H1 (cell line): ENCODE data around the gene KCNIP3. TPM values are rescaled to one million over a fixed set of nuclear protein-coding genes. Genes with fewer than 3 reads are reported as not detected.

Experiments
- ASH2L ChIP-seq: fragments of 200-600, 300-600 bp; sonication (generic); IDR thresholded peaks from one replicate; pipeline ENCODE4 v1.7.1; 2017; ENCODE audit warnings: low read length
- CHD1 ChIP-seq: IDR thresholded peaks from 2 replicates; pipeline ENCODE4 v1.6.1; 2012; ENCODE audit warnings: low read depth, low read length, improper control_type of control experiment
- EGR1 ChIP-seq: IDR thresholded peaks from 2 replicates; pipeline ENCODE4 v1.6.1; 2011; ENCODE audit warnings: low read depth, low read length, borderline replicate concordance
- RAD21 ChIP-seq, 2 experiments: IDR thresholded peaks in 1 of 2; conservative IDR thresholded peaks in 1 of 2; 2 replicates each; pipeline ENCODE4 v1.6.1; 2011; ENCODE audit warnings: low read depth in 2 of 2, low read length in 2 of 2, improper control_type of control experiment in 1 of 2, inconsistent platforms in 1 of 2, mild to moderate bottlenecking in 1 of 2, moderate library complexity in 1 of 2
- RFX5 ChIP-seq: IDR thresholded peaks from 2 replicates; pipeline ENCODE4 v1.6.1; 2011; ENCODE audit warnings: low read depth, low read length, improper control_type of control experiment, borderline replicate concordance
- SIRT6 ChIP-seq: IDR thresholded peaks from one replicate; pipeline ENCODE4 v1.7.1; 2012; ENCODE audit warnings: low read length, inconsistent platforms
- TEAD4 ChIP-seq: IDR thresholded peaks from 2 replicates; pipeline ENCODE4 v1.6.1; 2012; ENCODE audit warnings: low read depth, low read length, inconsistent platforms, mixed read lengths
- polyA plus RNA-seq, 7 experiments: library from polyadenylated mRNA; depleted of rRNA in 3 of 7; stranded (reverse) in 5 of 7; unstranded in 2 of 7; fragments of >200 nt in 5 of 7; fragments of 200-250 nt in 2 of 7; gene quantifications; 1 replicate in 5 of 7; 2 replicates in 1 of 7; 4 replicates in 1 of 7; pipeline versions ENCODE4 v1.2.1 to v1.2.3, GENCODE V29; 2011 to 2013; ENCODE audit warnings: missing spikeins in 2 of 7, mixed read lengths in 2 of 7
- total RNA-seq: library from RNA; stranded (reverse); fragmentation: NEBNext Ultra II Directional; extraction: Animal tissue kit (Norgen Biotek cat#: 25700); gene quantifications from 2 replicates; pipeline ENCODE4 v1.2.1, GENCODE V29; 2021
- TF ChIP-seq, protein P1 (sequence below): fragments of 300-600 bp; sonication (generic); IDR thresholded peaks from 2 replicates; pipeline ENCODE4 v1.7.1; 2012; ENCODE audit warnings: low read length, moderate library complexity, mild to moderate bottlenecking, inconsistent platforms; ENCODE audit not compliant: insufficient replicate concordance

KCNIP3 gene
- total and polyA plus RNA-seq, 2 of the 8 experiments (the other 6 are each of a cell fraction or from before 2014, with no cell fraction given) = 0.33 to 1.9 TPM

DNA sequence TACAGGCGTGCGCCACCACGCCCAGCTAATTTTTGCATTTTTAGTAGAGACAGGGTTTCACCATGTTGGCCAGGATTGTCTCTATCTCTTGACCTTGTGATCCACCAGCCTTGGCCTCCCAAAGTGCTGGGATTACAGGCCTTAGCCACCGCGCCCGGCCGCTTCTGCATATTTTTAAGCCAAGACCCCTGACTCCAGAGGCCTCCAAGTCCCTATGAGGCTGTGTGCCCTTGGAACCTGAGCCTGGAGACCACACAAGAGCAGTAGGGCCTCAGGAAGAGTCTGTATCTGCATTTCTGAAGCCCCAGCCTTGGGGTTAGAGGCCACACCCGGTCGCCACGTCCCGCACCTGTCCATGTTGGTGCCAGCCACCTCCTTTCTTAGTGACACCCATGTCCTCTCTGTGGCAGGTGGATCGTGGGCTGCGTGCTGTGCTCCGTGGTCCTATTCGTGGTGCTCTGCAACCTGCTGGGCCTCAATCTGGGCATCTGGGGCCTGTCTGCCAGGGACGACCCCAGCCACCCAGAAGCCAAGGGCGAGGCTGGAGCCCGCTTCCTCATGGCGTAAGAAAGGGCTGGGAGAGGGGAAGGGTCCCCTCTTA is 17.6 kb upstream of the KCNIP3 start (continued):
- TF ChIP-seq, protein P1, sequence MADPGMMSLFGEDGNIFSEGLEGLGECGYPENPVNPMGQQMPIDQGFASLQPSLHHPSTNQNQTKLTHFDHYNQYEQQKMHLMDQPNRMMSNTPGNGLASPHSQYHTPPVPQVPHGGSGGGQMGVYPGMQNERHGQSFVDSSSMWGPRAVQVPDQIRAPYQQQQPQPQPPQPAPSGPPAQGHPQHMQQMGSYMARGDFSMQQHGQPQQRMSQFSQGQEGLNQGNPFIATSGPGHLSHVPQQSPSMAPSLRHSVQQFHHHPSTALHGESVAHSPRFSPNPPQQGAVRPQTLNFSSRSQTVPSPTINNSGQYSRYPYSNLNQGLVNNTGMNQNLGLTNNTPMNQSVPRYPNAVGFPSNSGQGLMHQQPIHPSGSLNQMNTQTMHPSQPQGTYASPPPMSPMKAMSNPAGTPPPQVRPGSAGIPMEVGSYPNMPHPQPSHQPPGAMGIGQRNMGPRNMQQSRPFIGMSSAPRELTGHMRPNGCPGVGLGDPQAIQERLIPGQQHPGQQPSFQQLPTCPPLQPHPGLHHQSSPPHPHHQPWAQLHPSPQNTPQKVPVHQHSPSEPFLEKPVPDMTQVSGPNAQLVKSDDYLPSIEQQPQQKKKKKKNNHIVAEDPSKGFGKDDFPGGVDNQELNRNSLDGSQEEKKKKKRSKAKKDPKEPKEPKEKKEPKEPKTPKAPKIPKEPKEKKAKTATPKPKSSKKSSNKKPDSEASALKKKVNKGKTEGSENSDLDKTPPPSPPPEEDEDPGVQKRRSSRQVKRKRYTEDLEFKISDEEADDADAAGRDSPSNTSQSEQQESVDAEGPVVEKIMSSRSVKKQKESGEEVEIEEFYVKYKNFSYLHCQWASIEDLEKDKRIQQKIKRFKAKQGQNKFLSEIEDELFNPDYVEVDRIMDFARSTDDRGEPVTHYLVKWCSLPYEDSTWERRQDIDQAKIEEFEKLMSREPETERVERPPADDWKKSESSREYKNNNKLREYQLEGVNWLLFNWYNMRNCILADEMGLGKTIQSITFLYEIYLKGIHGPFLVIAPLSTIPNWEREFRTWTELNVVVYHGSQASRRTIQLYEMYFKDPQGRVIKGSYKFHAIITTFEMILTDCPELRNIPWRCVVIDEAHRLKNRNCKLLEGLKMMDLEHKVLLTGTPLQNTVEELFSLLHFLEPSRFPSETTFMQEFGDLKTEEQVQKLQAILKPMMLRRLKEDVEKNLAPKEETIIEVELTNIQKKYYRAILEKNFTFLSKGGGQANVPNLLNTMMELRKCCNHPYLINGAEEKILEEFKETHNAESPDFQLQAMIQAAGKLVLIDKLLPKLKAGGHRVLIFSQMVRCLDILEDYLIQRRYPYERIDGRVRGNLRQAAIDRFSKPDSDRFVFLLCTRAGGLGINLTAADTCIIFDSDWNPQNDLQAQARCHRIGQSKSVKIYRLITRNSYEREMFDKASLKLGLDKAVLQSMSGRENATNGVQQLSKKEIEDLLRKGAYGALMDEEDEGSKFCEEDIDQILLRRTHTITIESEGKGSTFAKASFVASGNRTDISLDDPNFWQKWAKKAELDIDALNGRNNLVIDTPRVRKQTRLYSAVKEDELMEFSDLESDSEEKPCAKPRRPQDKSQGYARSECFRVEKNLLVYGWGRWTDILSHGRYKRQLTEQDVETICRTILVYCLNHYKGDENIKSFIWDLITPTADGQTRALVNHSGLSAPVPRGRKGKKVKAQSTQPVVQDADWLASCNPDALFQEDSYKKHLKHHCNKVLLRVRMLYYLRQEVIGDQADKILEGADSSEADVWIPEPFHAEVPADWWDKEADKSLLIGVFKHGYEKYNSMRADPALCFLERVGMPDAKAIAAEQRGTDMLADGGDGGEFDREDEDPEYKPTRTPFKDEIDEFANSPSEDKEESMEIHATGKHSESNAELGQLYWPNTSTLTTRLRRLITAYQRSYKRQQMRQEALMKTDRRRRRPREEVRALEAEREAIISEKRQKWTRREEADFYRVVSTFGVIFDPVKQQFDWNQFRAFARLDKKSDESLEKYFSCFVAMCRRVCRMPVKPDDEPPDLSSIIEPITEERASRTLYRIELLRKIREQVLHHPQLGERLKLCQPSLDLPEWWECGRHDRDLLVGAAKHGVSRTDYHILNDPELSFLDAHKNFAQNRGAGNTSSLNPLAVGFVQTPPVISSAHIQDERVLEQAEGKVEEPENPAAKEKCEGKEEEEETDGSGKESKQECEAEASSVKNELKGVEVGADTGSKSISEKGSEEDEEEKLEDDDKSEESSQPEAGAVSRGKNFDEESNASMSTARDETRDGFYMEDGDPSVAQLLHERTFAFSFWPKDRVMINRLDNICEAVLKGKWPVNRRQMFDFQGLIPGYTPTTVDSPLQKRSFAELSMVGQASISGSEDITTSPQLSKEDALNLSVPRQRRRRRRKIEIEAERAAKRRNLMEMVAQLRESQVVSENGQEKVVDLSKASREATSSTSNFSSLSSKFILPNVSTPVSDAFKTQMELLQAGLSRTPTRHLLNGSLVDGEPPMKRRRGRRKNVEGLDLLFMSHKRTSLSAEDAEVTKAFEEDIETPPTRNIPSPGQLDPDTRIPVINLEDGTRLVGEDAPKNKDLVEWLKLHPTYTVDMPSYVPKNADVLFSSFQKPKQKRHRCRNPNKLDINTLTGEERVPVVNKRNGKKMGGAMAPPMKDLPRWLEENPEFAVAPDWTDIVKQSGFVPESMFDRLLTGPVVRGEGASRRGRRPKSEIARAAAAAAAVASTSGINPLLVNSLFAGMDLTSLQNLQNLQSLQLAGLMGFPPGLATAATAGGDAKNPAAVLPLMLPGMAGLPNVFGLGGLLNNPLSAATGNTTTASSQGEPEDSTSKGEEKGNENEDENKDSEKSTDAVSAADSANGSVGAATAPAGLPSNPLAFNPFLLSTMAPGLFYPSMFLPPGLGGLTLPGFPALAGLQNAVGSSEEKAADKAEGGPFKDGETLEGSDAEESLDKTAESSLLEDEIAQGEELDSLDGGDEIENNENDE = no peak
- TF ChIP-seq TEAD4 = no peak
- TF ChIP-seq RAD21 (IDR thresholded peaks at IDR 0.05 in 1 of 2, conservative IDR thresholded peaks at IDR 0.05 in 1 of 2; ENCODE audit: low read depth in 2 of 2, low read length in 2 of 2) = no peak
- TF ChIP-seq CHD1 = no peak
- TF ChIP-seq EGR1 = no peak
- TF ChIP-seq RFX5 = no peak
- no peak for TF ChIP-seq ASH2L
- TF ChIP-seq SIRT6 = no peak
